SU-DHL-6 (cell line): ENCODE measurements around the gene SESN2.

Source experiments
- H2AFZ ChIP-seq: fragments of 200-600 bp; sonication (generic); 2 replicates; pipeline ENCODE4 v1.6.1; 2014; ENCODE audit warnings: low read depth, mild to moderate bottlenecking, moderate library complexity, mixed read lengths, antibody characterized with exemption, low read length; ENCODE audit not compliant: severe bottlenecking
- H3F3A ChIP-seq: fragments of 200-600 bp; shearing (Covaris generic); 2 replicates; pipeline ENCODE4 v1.6.0; 2016; ENCODE audit warnings: antibody characterized with exemption, mild to moderate bottlenecking; ENCODE audit not compliant: insufficient read depth
- H3K27ac ChIP-seq: fragments of 200-600 bp; sonication (generic); 2 replicates; pipeline ENCODE4 v1.5.1; 2016; ENCODE audit warnings: low read depth, mild to moderate bottlenecking, low read length, moderate library complexity, mixed read lengths
- H3K27me3 ChIP-seq: fragments of 200-600 bp; sonication (generic), shearing (Covaris generic); 2 replicates; pipeline ENCODE4 v1.6.0; 2014; ENCODE audit warnings: mild to moderate bottlenecking, low read length
- H3K36me3 ChIP-seq: fragments of 200-600 bp; sonication (generic); 2 replicates; pipeline ENCODE4 v1.6.1; 2014; ENCODE audit warnings: mild to moderate bottlenecking, low read length, mixed read lengths
- H3K4me2 ChIP-seq: fragments of 300-600, 200-600 bp; shearing (Covaris generic), sonication (generic); 2 replicates; pipeline ENCODE4 v1.6.0; 2014; ENCODE audit warnings: low read length, low read depth, mild to moderate bottlenecking; ENCODE audit not compliant: poor library complexity, severe bottlenecking
- H3K4me3 ChIP-seq: fragments of 200-600 bp; sonication (generic); 2 replicates; pipeline ENCODE4 v1.5.1; 2014; ENCODE audit warnings: antibody characterized with exemption, low read length, mild to moderate bottlenecking, mixed read lengths; ENCODE audit not compliant: insufficient read depth, poor library complexity, severe bottlenecking
- H3K79me2 ChIP-seq: fragments of 200-600 bp; sonication (generic); 2 replicates; pipeline ENCODE4 v1.6.1; 2014; ENCODE audit warnings: mild to moderate bottlenecking, low read length, moderate library complexity; ENCODE audit not compliant: insufficient read depth
- H3K9ac ChIP-seq: fragments of 200-600 bp; sonication (generic); 2 replicates; pipeline ENCODE4 v1.7.0; 2014; ENCODE audit warnings: mild to moderate bottlenecking, low read length
- H3K9me2 ChIP-seq: fragments of 200-600 bp; sonication (generic); replicated peaks from 2 replicates; pipeline ENCODE4 v1.6.1; 2014; ENCODE audit warnings: low read length; ENCODE audit not compliant: insufficient read depth
- H3K9me3 ChIP-seq: fragments of 200-600 bp; sonication (generic); 2 replicates; pipeline ENCODE4 v1.6.1; 2014; ENCODE audit warnings: low read length, mixed read lengths; ENCODE audit not compliant: insufficient read depth
- H4K20me1 ChIP-seq: fragments of 200-600 bp; sonication (generic); 2 replicates; pipeline ENCODE4 v1.6.1; 2014; ENCODE audit warnings: low read depth, mild to moderate bottlenecking, antibody characterized with exemption, low read length, moderate library complexity, mixed read lengths
- EZH2phosphoT487 ChIP-seq: fragments of 200-600 bp; sonication (generic), shearing (Covaris generic); conservative IDR thresholded peaks from 2 replicates; pipeline ENCODE4 v1.6.1; 2018; ENCODE audit warnings: mild to moderate bottlenecking, antibody characterized with exemption, low read length, moderate library complexity, mixed read lengths
- TF ChIP-seq, protein P1 (sequence below): fragments of 200-600 bp; sonication (generic); IDR thresholded peaks from one replicate; pipeline ENCODE4 v1.5.1; 2017; ENCODE audit warnings: antibody characterized with exemption, mild to moderate bottlenecking, low read length, moderate library complexity; ENCODE audit not compliant: insufficient read depth, poor library complexity, severe bottlenecking

SESN2 gene

GRCh38 chr1:28258628-28259251 lies 578 bp upstream of the SESN2 start:
- H3K4me3 ChIP-seq: peak overlapping the region; percentile 7
- no peak for TF ChIP-seq EZH2phosphoT487
- TF ChIP-seq, protein P1, sequence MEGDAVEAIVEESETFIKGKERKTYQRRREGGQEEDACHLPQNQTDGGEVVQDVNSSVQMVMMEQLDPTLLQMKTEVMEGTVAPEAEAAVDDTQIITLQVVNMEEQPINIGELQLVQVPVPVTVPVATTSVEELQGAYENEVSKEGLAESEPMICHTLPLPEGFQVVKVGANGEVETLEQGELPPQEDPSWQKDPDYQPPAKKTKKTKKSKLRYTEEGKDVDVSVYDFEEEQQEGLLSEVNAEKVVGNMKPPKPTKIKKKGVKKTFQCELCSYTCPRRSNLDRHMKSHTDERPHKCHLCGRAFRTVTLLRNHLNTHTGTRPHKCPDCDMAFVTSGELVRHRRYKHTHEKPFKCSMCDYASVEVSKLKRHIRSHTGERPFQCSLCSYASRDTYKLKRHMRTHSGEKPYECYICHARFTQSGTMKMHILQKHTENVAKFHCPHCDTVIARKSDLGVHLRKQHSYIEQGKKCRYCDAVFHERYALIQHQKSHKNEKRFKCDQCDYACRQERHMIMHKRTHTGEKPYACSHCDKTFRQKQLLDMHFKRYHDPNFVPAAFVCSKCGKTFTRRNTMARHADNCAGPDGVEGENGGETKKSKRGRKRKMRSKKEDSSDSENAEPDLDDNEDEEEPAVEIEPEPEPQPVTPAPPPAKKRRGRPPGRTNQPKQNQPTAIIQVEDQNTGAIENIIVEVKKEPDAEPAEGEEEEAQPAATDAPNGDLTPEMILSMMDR: no peak
- H3K9ac ChIP-seq: peak overlapping the region; percentile 12; the same call in 1 of the 2 replicates
- no peak overlapping the region for H3K27ac ChIP-seq
- H3K36me3 ChIP-seq: no peaks in the 10 kb centered on the region
- H3K79me2 ChIP-seq: peaks cover 36% of the 10 kb centered on the region
- no peaks in the 10 kb centered on the region for H3F3A ChIP-seq
- H3K27me3 ChIP-seq: no peaks in the 10 kb centered on the region
- H3K4me2 ChIP-seq: peak overlapping the region; percentile 63
- H2AFZ ChIP-seq: peak overlapping the region; percentile 69
- H3K9me2 ChIP-seq: no peaks in the 10 kb centered on the region
- no peaks in the 10 kb centered on the region for H3K9me3 ChIP-seq
- no peaks in the 10 kb centered on the region for H4K20me1 ChIP-seq

- H3K27ac ChIP-seq: 0 out of 2 replicates have a peak overlapping the region, but pooled peaks have one; percentile 11
- peak overlapping the region; percentile 82 for H3K9ac ChIP-seq
- H3K4me3 ChIP-seq: peak overlapping the region; percentile 71
- H2AFZ ChIP-seq: peak overlapping the region; percentile 47
- TF ChIP-seq, protein P1: no peak
- TF ChIP-seq EZH2phosphoT487: no peak
- H3K79me2 ChIP-seq: peaks cover 49% of the 10 kb centered on the region
- H4K20me1 ChIP-seq: no peaks in the 10 kb centered on the region
- H3K9me3 ChIP-seq: no peaks in the 10 kb centered on the region
- H3F3A ChIP-seq: no peaks in the 10 kb centered on the region
- H3K27me3 ChIP-seq: no peaks in the 10 kb centered on the region
- no peaks in the 10 kb centered on the region for H3K36me3 ChIP-seq
- H3K4me2 ChIP-seq: peak overlapping the region; percentile 63
- H3K9me2 ChIP-seq: no peaks in the 10 kb centered on the region
Measured at GRCh38 chr1:28259934-28260802, 850 bp downstream of the SESN2 start.

DNA sequence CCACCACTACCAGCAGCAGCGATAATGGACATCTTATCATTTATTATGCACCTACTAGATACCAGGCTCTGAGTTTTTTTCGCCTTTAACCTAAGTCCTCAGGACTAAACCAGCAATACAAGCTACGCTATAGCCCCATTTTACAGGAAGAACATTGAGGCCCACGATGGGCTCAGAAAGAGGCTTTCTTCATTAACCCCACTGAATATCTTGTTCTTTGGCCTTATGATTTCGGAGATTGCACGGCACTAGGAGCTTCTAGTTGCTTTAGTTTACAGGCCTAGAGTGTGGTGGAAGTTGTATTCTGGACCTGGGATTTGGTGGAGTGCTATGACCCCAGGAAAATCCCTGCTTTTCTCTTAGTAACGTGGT lies 1.5 kb downstream of the SESN2 start:
- Histone ChIP-seq H2AFZ (no peak overlapping the region), H3K9me2 (no peaks in the 10 kb centered on the region), H3K9ac (peak overlapping the region; percentile 82), H3K4me3 (peak overlapping the region; percentile 71), H3K27me3 (no peaks in the 10 kb centered on the region), H3K27ac (no peak overlapping the region), H3K36me3 (no peaks in the 10 kb centered on the region), H3F3A (no peaks in the 10 kb centered on the region), H3K9me3 (no peaks in the 10 kb centered on the region), H3K4me2 (peak overlapping the region; percentile 63), H4K20me1 (no peaks in the 10 kb centered on the region), H3K79me2 (peaks cover 55% of the 10 kb centered on the region)
- TF ChIP-seq, protein P1: no peak
- no peak for TF ChIP-seq EZH2phosphoT487
